GM13977 (cell line): ENCODE data around the gene TNS1.

ENCODE experiments used
- DNase-seq: peaks from one replicate; pipeline ENCODE4 v3.0.0; 2012; ENCODE audit warnings: low spot score
- CTCF ChIP-seq: IDR thresholded peaks from 2 replicates; pipeline ENCODE4 v1.5.1; 2012; ENCODE audit warnings: mild to moderate bottlenecking, control low read depth; ENCODE audit not compliant: insufficient read depth; ENCODE audit errors: extremely low read depth, missing control alignments
- in situ Hi-C: fragments of 300-500 bp; cut with MboI; formaldehyde crosslinking; loops from one replicate; pipeline ENCODE4 v1.12.0; 2022; ENCODE audit warnings: low sequenced_read_pairs, low pct_unique_long_range_greater_than_20kb, mixed read lengths, inconsistent platforms; ENCODE audit not compliant: unreplicated experiment

Gene TNS1

GRCh38 chr2:217845301-217845700 is 157.5 kb downstream of the TNS1 start:
- no peak for DNase-seq
- in situ Hi-C loops = no loop called here
- no peak for TF ChIP-seq CTCF

- TF ChIP-seq CTCF = no peak
- DNase-seq = no peak
- in situ Hi-C loops = no loop called here
Measured at GRCh38 chr2:217844696-217845095, 158.1 kb downstream of the TNS1 start.

- in situ Hi-C loops = no loop called here
- TF ChIP-seq CTCF = no peak
- DNase-seq = no peak
Measured at GRCh38 chr2:217843324-217843723, 159.5 kb downstream of the TNS1 start.

- in situ Hi-C loops = no loop called here
- no peak for DNase-seq
- TF ChIP-seq CTCF = no peak
Measured at GRCh38 chr2:217842017-217842416, 160.8 kb downstream of the TNS1 start.

GRCh38 chr2:217840522-217840921 is 162.3 kb downstream of the TNS1 start:
- no peak for TF ChIP-seq CTCF
- in situ Hi-C loops = no loop called here
- DNase-seq = no peak

GRCh38 chr2:217839750-217840107 is 163.1 kb downstream of the TNS1 start:
- in situ Hi-C loops = no loop called here
- DNase-seq = no peak
- no peak for TF ChIP-seq CTCF
